ENCODE measurements around the gene HEPHL1.
"Not testable (repeated sequence)": the region's sequence is repeated elsewhere in the genome, so short reads cannot be mapped to it uniquely, and the experiment has no call there.

HEPHL1 gene

GRCh38 chr11:94154095-94154856, 133.1 kb downstream of the HEPHL1 start:
- no peak for DNase-seq (ENCODE audit: low read depth)
- TF ChIP-seq CTCF (IDR thresholded peaks at IDR 0.05; ENCODE audit: low read depth, low read length) (no peak), MYC (IDR thresholded peaks at IDR 0.05; ENCODE audit: low read depth, low read length) (no peak), MAX (IDR thresholded peaks at IDR 0.05; ENCODE audit: low read depth, low read length) (no peak), POLR2A (IDR thresholded peaks at IDR 0.05; ENCODE audit: extremely low read depth, insufficient read length) (no peak)
- no peak overlapping the region for H3K4me3 ChIP-seq (ENCODE audit: low read depth, low read length)

GRCh38 chr11:94157339-94157738, 136.2 kb downstream of the HEPHL1 start:
- DNase-seq (ENCODE audit: low read depth); H3K4me3 ChIP-seq (ENCODE audit: low read depth, low read length): not testable (repeated sequence)

Measured in NB4 (cell line).